DND-41 (cell line): ENCODE measurements around the gene SLC30A7.

Experiments used
- EZH2 ChIP-seq: IDR thresholded peaks from 3 replicates; pipeline ENCODE4 v1.6.1; 2012; ENCODE audit warnings: borderline replicate concordance, low read depth, mild to moderate bottlenecking, moderate library complexity, low read length, inconsistent platforms; ENCODE audit not compliant: severe bottlenecking
- TF ChIP-seq, protein P1 (sequence below): IDR thresholded peaks from 2 replicates; pipeline ENCODE4 v1.5.1; 2012; ENCODE audit warnings: borderline replicate concordance, low read length, moderate library complexity, mild to moderate bottlenecking; ENCODE audit not compliant: poor library complexity, severe bottlenecking; ENCODE audit errors: extremely low read depth

DNA sequence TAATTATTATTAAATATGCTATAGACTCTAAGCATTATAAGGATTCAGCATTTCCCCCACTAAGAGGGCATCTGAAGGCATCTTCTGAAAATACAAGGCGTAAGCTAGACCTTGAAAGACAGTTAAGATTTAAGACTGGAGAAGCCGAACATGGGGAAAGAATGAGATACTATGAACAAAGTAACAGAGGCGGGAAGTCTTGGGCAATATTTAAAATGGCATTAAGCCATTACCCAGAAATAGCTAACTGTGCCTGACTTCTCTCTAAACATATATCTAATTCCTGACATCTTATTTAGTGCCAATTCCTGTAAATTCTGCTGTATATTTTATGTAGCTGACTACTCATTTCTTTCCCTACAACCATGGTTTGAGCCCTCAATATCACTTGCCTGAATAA is 108.8 kb downstream of the SLC30A7 start:
- TF ChIP-seq, protein P1, sequence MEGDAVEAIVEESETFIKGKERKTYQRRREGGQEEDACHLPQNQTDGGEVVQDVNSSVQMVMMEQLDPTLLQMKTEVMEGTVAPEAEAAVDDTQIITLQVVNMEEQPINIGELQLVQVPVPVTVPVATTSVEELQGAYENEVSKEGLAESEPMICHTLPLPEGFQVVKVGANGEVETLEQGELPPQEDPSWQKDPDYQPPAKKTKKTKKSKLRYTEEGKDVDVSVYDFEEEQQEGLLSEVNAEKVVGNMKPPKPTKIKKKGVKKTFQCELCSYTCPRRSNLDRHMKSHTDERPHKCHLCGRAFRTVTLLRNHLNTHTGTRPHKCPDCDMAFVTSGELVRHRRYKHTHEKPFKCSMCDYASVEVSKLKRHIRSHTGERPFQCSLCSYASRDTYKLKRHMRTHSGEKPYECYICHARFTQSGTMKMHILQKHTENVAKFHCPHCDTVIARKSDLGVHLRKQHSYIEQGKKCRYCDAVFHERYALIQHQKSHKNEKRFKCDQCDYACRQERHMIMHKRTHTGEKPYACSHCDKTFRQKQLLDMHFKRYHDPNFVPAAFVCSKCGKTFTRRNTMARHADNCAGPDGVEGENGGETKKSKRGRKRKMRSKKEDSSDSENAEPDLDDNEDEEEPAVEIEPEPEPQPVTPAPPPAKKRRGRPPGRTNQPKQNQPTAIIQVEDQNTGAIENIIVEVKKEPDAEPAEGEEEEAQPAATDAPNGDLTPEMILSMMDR = no peak
- no peak for TF ChIP-seq EZH2
